ENCODE measurements around the gene NEK5. TPM values are rescaled to one million over a fixed set of nuclear protein-coding genes. Genes with fewer than 3 reads are reported as not detected.
"Not testable (repeated sequence)": the region's sequence is repeated elsewhere in the genome, so short reads cannot be mapped to it uniquely, and the experiment has no call there.

The NEK5 gene
- total and polyA plus RNA-seq, 2 experiments from 2014 or later: 0.73 to 1.3 TPM

GRCh38 chr13:52061064-52061463 is 67.8 kb downstream of the NEK5 start:
- not testable (repeated sequence) for H3K27ac ChIP-seq (ENCODE audit: low read depth); H3F3A ChIP-seq (replicated peaks; ENCODE audit: low read depth); H3K36me3 ChIP-seq (ENCODE audit: insufficient read depth); H3K4me3 Mint-ChIP-seq; DNase-seq (ENCODE audit: low spot score); H3K4me2 ChIP-seq; H3K79me2 ChIP-seq (replicated peaks; ENCODE audit: insufficient read depth); H3K27me3 ChIP-seq (ENCODE audit: insufficient read depth); H3K4me3 ChIP-seq; ATAC-seq; H3K9me2 ChIP-seq (ENCODE audit: insufficient read depth); H3K27me3 Mint-ChIP-seq (ENCODE audit: insufficient read depth, low read depth, poor library complexity); H4K20me1 ChIP-seq (replicated peaks; ENCODE audit: insufficient read depth); H3K27ac Mint-ChIP-seq; H3K4me1 ChIP-seq (ENCODE audit: insufficient read depth); H3K4me1 Mint-ChIP-seq; H2AFZ ChIP-seq
- peaks cover 30% of the 10 kb centered on the region for H3K36me3 Mint-ChIP-seq (ENCODE audit: low read depth)
- H3K9me3 Mint-ChIP-seq: peaks cover 47% of the 10 kb centered on the region

GRCh38 chr13:52053460-52053859 is 75.4 kb downstream of the NEK5 start:
- Mint-ChIP-seq H3K9me3 (no peaks in the 10 kb centered on the region), H3K36me3 (ENCODE audit: low read depth) (no peaks in the 10 kb centered on the region), H3K27ac (no peak overlapping the region), H3K4me3 (no peak overlapping the region), H3K27me3 (ENCODE audit: insufficient read depth, low read depth, poor library complexity) (no peaks in the 10 kb centered on the region), H3K4me1 (peaks cover 19% of the 10 kb centered on the region)
- no peak overlapping the region for H3K4me3 ChIP-seq
- H3K36me3 ChIP-seq (ENCODE audit: insufficient read depth): no peaks in the 10 kb centered on the region
- H2AFZ ChIP-seq: no peak overlapping the region
- H3K4me1 ChIP-seq (ENCODE audit: insufficient read depth): peaks cover 14% of the 10 kb centered on the region; the same call in 1 of the 2 replicates
- no peaks in the 10 kb centered on the region for H3K27me3 ChIP-seq (ENCODE audit: insufficient read depth)
- H3K9me2 ChIP-seq (ENCODE audit: insufficient read depth): peaks cover 5% of the 10 kb centered on the region; the same call in 1 of the 2 replicates
- H3F3A ChIP-seq (replicated peaks; ENCODE audit: low read depth): no peaks in the 10 kb centered on the region
- no peak for TF ChIP-seq STAT1 (IDR thresholded peaks at IDR 0.05; ENCODE audit: unreplicated experiment)
- 0 out of 4 replicates have a peak, but pooled peaks of 1 of the 2 experiments have one; percentile 10 for TF ChIP-seq CTCF (conservative IDR thresholded peaks at IDR 0.05; ENCODE audit: low read depth in 2 of 2)
- TF ChIP-seq, protein P1, sequence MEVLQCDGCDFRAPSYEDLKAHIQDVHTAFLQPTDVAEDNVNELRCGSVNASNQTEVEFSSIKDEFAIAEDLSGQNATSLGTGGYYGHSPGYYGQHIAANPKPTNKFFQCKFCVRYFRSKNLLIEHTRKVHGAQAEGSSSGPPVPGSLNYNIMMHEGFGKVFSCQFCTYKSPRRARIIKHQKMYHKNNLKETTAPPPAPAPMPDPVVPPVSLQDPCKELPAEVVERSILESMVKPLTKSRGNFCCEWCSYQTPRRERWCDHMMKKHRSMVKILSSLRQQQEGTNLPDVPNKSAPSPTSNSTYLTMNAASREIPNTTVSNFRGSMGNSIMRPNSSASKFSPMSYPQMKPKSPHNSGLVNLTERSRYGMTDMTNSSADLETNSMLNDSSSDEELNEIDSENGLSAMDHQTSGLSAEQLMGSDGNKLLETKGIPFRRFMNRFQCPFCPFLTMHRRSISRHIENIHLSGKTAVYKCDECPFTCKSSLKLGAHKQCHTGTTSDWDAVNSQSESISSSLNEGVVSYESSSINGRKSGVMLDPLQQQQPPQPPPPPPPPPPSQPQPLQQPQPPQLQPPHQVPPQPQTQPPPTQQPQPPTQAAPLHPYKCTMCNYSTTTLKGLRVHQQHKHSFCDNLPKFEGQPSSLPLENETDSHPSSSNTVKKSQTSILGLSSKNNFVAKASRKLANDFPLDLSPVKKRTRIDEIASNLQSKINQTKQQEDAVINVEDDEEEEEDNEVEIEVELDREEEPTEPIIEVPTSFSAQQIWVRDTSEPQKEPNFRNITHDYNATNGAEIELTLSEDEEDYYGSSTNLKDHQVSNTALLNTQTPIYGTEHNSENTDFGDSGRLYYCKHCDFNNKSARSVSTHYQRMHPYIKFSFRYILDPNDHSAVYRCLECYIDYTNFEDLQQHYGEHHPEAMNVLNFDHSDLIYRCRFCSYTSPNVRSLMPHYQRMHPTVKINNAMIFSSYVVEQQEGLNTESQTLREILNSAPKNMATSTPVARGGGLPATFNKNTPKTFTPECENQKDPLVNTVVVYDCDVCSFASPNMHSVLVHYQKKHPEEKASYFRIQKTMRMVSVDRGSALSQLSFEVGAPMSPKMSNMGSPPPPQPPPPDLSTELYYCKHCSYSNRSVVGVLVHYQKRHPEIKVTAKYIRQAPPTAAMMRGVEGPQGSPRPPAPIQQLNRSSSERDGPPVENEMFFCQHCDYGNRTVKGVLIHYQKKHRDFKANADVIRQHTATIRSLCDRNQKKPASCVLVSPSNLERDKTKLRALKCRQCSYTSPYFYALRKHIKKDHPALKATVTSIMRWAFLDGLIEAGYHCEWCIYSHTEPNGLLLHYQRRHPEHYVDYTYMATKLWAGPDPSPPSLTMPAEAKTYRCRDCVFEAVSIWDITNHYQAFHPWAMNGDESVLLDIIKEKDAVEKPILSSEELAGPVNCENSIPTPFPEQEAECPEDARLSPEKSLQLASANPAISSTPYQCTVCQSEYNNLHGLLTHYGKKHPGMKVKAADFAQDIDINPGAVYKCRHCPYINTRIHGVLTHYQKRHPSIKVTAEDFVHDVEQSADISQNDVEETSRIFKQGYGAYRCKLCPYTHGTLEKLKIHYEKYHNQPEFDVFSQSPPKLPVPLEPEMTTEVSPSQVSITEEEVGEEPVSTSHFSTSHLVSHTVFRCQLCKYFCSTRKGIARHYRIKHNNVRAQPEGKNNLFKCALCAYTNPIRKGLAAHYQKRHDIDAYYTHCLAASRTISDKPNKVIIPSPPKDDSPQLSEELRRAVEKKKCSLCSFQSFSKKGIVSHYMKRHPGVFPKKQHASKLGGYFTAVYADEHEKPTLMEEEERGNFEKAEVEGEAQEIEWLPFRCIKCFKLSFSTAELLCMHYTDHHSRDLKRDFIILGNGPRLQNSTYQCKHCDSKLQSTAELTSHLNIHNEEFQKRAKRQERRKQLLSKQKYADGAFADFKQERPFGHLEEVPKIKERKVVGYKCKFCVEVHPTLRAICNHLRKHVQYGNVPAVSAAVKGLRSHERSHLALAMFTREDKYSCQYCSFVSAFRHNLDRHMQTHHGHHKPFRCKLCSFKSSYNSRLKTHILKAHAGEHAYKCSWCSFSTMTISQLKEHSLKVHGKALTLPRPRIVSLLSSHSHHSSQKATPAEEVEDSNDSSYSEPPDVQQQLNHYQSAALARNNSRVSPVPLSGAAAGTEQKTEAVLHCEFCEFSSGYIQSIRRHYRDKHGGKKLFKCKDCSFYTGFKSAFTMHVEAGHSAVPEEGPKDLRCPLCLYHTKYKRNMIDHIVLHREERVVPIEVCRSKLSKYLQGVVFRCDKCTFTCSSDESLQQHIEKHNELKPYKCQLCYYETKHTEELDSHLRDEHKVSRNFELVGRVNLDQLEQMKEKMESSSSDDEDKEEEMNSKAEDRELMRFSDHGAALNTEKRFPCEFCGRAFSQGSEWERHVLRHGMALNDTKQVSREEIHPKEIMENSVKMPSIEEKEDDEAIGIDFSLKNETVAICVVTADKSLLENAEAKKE (CRISPR knock-in tag; IDR thresholded peaks at IDR 0.05): no peak
- no peak overlapping the region for H3K27ac ChIP-seq (ENCODE audit: low read depth)
- ATAC-seq: no peak
- DNase-seq (ENCODE audit: low spot score): peak; percentile 13
- H3K79me2 ChIP-seq (replicated peaks; ENCODE audit: insufficient read depth): no peaks in the 10 kb centered on the region
- H4K20me1 ChIP-seq (replicated peaks; ENCODE audit: insufficient read depth): no peaks in the 10 kb centered on the region
- H3K4me2 ChIP-seq: no peak overlapping the region

Data from GM23338 (cell line).